GM15510 (cell line): ENCODE data around the gene PIK3R2.

Experiments
- POLR2A ChIP-seq: IDR thresholded peaks from 3 replicates; pipeline ENCODE4 v1.6.1; 2011; ENCODE audit warnings: borderline replicate concordance; ENCODE audit not compliant: insufficient read length; ENCODE audit errors: extremely low read depth

Gene PIK3R2

DNA sequence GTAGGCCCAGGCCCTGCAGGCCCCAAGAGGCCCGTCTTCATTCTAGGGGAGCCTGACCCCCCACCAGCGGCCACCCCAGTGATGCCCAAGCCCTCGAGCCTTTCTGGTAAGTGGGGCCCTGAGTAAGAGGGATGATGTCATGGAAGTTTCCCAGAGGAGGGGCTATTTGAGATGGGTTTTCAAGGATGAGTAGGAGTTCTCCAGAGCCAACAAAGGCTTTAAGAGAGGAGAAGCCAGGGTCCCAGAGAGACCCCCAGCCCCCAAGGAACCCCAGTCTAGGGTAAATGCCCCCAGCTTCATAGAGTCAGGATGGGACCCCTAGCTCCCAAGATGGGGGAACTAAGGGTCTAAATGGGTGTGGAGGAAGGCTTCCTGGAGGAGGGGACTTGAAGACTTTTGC, 9.1 kb upstream of the PIK3R2 start:
- no peak for TF ChIP-seq POLR2A

GRCh38 chr19:18144361-18144760, 8.6 kb upstream of the PIK3R2 start:
- no peak for TF ChIP-seq POLR2A

DNA sequence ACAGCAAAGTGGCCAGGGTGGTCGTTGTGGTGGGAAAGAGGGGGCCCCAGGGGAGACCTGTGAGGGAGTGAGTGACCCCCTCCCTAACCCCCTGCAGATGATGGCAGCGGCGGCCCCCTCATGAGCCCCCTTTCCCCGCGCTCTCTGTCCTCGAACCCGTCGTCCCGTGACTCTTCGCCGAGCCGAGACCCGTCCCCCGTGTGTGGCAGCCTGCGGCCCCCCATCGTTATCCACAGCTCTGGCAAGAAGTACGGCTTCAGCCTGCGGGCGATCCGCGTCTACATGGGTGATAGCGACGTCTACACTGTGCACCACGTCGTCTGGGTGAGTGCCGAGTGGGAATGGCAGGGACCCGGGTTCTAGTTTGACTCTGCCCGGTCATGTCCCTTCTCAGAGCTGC, 8.1 kb upstream of the PIK3R2 start:
- no peak for TF ChIP-seq POLR2A

- no peak for TF ChIP-seq POLR2A
These were observed 7.5 kb upstream of the PIK3R2 start for GRCh38 chr19:18145391-18145999.

DNA sequence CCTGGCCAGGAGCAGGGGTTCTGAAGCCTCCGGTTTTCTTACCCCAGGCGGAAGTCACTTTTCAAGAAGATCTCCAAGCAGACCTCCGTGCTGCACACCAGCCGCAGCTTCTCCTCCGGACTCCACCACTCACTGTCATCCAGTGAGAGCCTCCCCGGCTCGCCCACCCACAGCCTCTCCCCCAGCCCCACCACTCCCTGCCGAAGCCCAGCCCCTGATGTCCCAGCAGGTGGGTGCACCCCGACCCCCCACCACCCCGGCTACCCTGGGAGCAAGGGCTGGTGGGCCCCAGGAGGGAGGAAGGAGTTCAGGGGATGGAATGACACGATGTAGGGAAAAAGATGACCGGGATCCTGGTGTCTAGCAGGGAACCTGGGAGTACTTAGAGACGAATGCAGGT, 5.6 kb upstream of the PIK3R2 start:
- TF ChIP-seq POLR2A: no peak

DNA sequence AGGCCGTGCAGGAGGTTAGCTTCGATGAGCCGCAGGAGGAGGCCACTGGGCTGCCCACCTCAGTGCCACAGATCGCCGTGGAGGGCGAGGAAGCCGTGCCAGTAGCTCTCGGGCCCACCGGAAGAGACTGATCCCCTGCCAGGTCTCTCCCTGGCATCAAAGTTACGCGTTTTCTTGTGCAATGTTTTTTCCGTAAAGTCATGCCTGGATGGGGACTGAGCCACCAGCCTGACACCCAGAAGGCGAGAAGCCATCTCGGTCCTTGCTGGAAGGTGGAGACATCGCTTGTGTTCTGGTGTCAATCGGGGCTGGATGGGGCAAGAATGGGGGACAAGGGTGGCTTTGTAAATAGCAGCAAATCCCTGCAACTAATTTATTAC, 3.4 kb upstream of the PIK3R2 start:
- no peak for TF ChIP-seq POLR2A

DNA sequence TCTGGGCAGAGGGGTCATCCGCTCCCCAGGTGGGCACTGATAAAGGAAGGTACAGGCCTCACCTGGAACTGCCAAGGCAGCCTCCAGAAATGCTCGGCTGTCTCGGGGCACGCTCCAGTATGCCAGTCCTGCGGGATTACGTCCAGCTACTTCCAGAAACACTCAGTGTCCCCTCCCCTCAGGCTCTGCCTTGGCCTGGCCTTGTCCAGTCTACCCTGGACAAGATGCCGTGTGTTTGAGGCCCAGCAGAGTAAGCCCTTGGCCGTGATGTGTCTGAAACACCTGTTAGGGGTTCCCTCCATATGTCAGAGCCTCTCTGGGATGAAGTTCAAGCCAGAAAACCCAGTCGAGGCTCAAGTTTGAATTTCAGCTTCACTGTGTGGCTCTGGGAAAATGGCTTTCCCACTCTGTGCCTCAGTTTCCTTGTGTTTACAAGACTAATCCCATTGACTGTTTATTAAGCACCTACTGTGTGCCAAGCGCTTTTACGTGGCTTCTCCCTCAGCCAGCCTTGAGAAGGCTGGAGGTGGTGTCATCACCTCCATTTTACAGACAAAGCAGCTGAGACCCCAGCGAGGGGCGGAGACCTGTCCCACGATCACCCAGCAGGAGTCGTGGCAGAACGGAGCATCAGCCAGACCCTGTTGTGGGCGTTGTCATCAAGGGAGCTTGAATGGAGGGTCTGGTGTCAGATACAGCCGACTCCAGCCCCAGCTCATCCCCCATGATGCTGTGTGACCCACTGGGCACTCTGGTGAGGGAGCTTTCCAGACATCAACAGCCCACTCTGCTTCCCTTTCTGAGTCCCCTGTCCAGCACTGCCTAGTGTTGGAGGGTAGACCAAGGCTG, 2.0 kb upstream of the PIK3R2 start:
- TF ChIP-seq POLR2A: no peak

DNA sequence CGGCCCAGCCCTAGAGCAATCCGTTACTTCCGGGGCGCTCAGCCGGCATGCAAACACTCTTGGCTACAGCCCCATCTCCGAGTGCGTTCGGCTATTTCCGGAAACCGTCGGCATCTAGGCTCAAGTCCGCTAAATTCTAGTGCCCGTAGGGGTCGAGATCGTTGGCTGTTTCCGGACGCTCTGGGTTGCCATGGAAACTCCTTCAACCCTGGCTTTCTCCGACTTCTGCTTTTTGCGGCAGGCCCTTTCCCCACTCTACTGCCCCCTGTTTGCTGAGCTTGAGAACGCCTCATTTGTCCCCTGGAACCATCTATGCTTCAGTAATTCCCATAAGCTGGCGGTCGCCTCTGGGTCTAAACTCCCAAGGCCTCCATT, 534 bp upstream of the PIK3R2 start:
- TF ChIP-seq POLR2A: peak; percentile 53

DNA sequence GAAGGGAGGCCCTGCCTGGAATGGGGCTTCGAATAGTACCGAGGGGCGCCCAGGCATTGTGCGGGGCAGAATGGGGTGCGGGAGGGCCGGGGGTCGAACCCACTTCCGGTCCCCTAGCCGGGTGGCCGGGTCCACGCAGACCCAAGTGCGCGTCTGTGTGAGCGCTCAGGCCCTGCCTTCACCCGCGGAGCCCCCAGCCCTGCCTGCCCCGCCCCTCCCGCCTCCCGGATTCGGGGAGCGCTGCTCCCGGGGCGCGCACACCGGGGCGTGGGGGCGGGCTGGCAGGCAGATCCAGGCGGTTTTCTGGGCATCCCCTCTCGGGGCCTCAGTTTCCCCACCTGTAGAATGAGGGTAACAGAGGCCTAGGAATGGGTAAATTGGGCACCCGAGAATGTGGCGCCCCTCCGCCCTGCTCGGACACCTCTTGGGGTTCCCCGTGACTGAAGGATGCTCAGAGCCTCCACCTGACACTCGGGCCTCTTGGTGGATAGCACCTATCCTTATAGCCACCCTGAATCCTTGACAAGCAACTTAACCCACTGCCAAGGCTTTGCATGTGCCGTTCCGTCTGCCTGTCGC, 682 bp downstream of the PIK3R2 start:
- no peak for TF ChIP-seq POLR2A

- TF ChIP-seq POLR2A: no peak
These were observed 2.4 kb downstream of the PIK3R2 start for GRCh38 chr19:18155095-18156087.

DNA sequence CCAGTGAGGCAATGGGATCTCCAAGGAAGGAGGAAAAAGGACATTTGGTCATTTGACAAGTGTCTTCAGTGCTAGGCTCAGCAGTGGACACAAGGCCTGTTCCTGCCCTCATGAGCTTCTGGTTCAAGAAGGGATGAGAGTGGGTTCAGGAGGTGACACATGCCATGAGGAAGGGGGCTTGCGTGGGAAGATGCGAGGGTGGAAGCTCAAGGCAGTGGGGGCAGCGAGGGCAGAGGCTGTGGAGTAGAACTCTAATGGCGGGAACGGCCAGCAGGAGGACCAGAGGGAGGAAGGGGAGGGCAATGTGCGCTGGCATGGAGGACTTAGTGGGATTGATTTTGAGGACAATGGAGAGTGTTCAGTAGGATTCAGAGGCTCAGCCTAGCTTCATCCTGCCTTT, 3.3 kb downstream of the PIK3R2 start:
- no peak for TF ChIP-seq POLR2A

DNA sequence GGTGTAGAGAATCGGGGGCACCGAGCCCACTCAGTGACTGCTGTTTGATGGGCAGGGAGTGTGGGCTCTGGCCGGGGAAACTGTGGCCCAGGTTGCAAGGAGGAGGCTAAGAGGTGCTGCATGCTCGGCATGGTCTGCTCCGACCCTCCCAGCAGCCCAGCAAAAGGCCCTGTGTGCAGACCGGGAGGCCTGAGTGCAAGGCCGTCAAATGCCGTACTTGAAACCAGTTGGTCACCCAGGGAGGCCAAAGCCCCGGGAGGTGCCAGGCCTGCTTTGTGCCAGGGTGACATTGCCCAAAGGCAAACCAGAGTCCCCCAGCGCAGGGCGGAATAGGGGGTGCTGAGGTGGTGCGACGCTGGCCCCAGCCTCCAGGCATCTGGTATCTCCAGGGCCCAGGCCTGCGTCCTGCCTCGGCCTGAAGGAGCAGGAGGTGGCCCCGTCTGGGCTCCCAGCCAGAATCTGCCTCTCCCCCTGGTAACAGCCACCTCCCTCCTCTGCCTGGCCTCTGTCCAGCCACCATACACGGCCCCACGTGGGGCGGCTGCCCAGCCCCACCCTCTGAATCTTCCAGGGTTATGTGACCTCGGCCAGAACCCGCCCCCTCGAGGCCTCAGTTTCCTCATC, 4.0 kb downstream of the PIK3R2 start:
- no peak for TF ChIP-seq POLR2A

DNA sequence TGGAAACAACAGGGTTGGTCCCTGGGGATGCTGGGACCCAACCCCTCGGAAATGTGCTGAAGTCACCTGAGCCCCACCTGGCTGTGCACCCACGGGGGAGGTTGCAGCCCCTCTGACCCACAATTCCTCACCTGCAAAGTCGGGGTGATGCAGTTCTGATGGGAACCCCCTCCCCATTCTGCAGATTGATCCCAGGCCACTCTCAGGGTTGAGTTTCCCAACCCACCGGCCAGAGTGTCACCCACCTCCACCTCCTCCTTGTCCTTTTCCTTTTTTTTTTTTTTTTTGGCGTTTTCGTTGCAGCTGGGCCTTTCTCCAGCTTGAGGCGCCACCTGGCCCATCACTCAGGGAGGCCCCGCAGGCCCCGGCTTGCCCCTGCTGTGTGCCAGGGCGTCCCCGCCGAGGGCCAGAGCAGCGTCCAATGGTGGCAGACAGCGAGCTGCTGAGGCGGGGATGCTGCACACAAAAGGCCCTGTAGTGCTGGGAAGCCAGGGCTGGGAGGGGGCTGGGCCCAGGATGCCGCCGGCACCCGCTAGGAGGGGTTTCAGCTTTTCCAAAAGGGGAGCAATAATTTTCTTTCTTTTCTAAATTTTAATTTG, 4.6 kb downstream of the PIK3R2 start:
- no peak for TF ChIP-seq POLR2A

GRCh38 chr19:18158467-18158866, 5.5 kb downstream of the PIK3R2 start:
- no peak for TF ChIP-seq POLR2A

- TF ChIP-seq POLR2A: no peak
These were observed 6.8 kb downstream of the PIK3R2 start for GRCh38 chr19:18159810-18160209.

DNA sequence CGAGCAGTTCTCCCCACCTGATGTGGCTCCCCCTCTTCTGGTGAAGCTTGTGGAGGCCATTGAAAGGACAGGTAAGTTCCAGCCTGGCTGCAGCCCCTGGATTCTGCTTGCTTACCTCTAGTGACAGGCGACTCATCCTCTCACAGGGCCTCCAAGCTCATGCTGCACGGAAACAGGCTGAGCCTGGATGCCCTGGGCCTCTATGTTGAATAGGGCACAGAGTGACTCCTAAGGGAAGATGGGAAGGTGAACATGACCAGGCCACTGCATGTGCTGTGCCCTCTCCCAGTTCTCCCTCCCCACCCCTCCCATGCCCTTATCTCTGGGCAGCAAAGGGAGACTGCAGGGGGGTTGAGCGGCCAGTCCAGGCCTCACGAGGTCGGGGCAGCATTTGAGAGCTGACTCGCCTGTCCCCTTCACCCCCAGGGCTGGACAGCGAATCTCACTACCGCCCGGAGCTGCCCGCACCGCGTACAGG, 7.6 kb downstream of the PIK3R2 start:
- TF ChIP-seq POLR2A: no peak
